DMS114 treated with DMSO at 0.1 percent for 48 hours (cell line): ENCODE results near the gene CCDC85A.

Source experiments
- DNase-seq: peaks from one replicate; lab custom pipeline; 2025; ENCODE audit not compliant: unreplicated experiment; lab: John Stamatoyannopoulos, UW

Gene CCDC85A

DNA sequence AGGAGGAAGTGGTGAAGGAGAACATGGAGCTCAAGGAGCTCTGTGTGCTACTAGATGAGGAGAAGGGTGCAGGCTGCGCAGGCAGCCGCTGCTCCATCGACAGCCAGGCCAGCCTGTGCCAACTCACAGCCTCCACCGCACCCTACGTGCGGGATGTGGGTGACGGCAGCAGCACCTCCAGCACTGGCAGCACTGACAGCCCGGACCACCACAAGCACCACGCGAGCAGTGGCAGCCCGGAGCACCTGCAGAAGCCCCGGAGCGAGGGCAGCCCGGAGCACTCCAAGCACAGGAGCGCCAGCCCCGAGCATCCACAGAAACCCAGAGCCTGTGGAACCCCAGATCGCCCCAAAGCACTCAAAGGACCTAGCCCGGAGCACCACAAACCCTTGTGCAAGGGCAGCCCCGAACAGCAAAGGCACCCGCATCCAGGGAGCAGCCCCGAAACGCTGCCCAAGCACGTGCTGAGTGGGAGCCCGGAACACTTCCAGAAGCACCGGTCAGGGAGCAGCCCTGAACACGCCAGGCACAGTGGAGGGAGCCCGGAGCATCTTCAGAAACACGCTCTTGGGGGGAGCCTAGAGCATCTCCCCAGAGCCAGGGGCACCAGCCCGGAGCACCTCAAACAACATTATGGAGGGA, 9.0 kb downstream of the CCDC85A start:
- DNase-seq: no peak

DNA sequence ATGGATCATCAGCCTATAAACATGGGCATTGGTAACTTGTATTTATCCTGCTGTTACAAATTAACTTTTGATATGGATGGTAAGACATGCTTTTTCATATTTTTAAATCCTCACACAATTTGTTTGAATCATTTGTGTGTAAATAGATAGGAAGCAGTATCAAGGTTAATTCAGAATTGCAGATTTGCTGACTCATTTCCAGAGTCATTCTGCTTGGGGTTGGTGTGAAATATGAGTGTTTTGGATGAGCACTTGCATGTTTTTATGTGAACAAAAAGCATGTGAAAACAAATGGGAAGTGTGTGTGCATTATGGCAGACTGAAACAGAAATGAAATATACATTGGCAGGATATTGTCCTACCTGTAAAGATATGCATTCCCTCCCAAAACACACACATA, 11.8 kb downstream of the CCDC85A start:
- DNase-seq: no peak

DNA sequence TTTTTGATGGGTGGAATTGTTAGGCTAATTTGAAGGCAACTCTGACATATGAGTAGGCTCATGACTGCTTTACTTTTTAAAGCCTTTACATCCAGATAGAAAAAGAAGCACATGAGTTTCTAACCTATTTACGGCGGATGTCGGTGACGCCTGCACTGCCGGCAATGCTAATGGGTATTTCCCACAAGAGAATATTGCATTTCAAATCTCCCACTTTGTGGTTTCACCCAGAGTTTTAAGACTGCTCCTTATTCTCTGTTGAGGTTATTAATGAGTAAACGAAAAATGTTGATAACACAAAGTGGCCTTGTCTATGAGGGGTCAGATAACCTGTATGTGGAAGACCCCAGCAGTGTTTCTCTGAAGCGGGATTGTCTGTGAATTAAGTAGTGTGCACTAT, 14.0 kb downstream of the CCDC85A start:
- no peak for DNase-seq

DNA sequence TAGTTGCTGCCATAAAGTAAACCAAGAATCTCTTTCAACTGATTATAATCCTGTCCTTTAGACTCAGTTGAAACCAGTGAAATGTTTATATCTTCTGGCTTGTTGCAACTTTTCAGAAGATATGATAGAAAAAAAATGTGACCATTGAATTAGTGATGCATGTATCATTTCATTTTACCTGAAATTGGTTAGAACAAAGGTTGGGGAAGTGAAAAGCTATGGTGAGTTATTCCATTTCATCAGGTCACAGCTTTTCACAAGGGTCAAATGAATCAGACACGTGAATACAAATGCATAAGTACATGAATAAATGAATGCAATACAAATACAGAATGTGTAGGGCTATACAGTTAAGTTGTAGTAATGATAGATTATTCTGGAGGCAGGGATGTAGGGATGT, 15.1 kb downstream of the CCDC85A start:
- DNase-seq: no peak

DNA sequence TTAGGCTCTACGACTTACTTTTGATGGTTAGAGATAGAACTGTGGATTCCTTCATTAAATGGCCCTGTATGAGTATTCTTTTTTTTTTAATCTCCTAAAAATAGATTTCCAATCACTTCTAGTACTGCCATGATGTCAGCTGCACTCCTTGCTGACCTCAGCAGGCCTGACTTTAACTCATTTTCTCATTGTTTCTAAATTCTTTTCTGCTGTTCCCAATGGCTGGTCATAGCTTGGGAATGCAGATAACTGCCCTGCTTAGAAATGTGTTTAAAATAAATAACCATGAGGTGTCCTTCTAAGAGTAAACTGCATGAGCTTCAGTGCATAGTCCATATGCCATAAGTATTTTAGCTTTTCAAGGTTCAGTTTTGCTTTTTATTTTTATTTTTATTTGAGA, 15.7 kb downstream of the CCDC85A start:
- no peak for DNase-seq

DNA sequence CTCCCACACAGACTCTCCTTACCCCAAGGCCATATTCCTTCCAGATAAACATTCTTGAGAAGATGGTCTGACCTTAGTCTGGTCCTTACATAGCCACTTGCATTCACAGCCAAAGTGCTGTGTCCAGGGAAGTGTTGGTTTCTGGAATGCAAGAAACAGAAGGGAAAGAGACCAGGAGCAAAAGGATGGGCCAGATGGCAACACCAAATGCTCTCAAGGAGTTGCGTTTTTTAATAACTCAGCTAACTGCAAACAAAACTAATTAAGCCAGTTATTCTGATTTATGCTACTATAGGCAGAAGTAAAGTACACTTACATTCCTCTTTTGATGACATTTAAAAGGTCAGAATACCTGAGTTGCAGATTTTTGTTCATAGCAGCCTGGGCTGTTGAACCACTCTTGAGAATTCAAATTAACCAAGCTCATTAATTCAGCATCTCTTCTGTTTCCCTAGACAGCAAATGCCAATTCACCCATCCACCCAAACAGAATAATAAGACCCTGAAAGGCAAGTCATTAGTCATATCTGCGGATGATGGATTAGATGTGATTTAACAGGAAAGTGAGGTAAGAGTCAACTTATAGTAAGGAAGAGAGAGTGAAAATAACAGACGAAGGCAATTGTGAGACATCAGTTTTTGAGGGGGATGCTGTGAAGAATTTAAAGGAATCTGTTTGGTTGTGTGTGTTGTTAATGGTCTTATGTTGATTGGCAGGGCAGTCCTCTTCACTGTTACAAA, 18.8 kb downstream of the CCDC85A start:
- DNase-seq: no peak

DNA sequence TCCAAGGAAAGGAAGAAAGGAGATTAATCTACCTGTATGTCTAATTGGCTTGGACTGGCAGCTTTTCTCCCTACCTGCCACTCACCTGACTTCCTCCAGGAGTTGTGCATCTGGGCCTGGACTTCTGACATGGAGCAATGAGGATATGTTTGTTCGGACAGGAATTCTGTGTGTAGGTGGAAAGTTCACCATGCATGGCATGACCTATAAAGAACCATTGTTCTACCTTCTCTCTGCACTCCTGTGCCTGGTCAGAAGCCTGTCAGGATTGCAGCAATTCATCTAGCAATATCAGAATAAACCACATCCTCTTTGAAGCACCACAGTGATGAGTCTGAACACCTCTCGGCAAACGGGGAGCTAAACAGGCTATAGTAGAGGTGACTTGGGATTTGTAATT, 20.8 kb downstream of the CCDC85A start:
- DNase-seq: no peak

DNA sequence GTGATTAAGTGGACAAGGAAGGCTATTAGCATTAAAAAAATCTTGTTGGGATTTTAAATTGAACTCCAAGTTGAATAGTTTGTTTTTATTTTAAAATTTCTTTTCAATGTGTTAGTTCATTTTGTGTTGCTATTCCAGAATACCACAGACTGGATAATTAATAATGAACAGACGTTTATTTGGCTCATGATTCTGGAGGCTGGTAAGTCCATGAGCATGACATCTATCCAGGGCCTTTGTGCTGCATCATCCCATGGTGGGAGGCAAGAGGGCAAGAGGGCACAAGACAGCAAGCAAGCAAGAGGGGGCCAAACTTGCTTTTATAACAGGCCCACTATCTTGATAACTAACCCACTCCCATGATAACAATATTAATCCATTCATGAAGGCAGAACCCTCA, 22.5 kb downstream of the CCDC85A start:
- DNase-seq: no peak

DNA sequence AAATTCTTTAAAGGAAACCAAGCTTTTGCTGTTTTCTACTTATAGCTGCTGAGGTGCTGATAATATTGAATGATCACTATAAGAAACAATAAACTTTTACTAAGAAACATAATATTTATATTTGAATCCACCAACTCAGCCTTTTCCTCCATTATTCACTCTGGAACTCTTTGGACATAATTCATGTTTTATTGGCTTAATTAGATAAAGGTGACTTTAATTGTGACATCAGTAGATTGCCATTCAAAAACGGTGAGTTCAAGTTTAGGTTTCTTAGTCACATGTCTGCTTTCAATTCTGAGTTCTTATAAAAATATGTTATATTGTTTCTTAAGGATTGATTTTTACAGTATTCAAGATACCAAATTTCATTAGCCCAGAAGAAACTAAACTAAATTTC, 24.0 kb downstream of the CCDC85A start:
- DNase-seq: no peak

DNA sequence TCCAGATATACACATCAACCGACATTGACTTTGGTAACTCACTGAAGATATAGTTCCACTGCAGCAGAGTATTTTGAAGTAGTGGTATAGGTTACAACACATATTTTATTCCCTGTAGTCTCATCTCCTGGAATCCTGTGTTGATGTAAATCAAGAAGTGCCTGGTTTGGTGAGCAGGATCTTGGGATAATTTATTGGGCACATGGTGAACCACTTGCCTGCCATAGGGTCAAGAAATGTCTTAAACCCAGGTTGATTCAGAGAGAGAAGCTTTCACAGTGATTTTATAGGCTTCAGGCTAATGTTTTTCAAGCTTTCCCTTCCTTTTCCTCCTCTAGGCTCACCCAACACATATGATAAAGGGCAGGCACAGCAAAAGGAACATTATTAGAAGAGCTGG, 24.6 kb downstream of the CCDC85A start:
- DNase-seq: no peak

DNA sequence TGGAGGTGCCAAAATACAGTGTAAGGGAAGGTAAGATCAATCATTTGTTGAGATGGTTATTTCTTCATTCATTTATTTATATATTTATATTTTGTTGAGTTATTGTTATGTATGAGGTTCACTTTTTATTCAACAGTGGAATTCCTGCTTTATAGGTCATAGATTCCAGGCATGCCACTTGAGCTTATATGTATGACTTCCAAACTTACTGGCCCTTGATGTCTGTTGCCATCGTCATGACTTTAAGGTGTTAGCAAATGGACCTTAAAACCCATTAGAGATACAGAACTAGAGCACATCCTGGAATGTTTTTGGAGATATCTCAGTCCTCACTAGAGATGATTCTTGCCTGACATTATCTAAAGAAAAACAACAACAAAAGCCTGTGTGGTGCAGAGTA, 25.9 kb downstream of the CCDC85A start:
- no peak for DNase-seq

DNA sequence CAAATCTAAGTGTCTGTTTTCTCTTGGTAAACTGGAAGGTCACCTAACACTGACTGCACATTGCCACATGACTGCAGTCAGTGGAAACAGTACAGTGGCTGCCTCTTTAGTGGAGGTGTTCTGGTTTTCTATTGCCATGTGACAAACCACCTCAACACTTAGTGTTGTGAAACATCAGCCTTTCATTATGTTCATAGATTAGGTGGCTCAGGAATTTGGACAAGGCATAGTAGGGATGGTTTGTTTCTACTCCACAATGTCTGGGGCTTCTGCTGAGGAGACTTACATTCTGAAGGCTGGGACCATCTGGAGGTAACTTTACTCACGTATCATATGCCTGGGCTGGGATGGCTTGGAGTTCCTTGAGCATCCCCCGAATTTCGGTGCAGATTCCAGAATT, 26.5 kb downstream of the CCDC85A start:
- no peak for DNase-seq

DNA sequence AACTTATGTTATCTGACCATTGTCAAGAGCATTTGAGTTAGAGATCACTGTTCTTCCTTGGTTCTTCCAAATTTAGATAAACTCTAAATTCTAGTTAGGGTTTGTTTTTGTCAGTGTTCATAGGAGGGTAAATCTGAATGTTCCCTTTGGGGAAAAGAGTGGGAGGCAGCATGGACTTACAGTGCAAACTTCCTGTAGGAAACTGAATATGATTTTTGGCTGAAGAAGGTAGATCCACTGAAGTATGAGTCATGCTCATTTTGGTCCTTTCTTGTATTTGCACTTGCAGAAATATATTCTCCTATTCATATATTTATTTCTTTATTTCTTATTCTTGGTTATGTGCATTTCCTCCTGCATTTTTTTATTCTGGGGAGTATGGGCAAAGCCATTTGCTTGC, 27.3 kb downstream of the CCDC85A start:
- no peak for DNase-seq

DNA sequence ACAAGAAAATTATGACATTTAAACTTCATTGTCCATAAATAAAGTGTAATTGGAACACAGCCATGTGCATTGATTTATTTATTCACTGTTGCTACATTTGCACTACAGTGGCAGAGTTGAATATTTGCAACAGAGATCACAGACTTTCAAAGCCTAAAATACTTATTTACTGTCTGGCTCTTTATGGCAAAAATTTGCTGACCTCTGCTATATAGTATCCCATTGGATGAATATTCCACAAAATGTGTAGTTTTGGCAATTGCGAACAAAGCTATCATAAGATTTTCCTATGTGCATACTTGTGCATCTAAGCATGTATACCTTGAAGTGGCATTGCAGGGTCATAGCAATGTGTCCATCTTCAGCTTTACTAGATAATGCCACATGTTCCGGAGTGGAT, 32.1 kb downstream of the CCDC85A start:
- no peak for DNase-seq

DNA sequence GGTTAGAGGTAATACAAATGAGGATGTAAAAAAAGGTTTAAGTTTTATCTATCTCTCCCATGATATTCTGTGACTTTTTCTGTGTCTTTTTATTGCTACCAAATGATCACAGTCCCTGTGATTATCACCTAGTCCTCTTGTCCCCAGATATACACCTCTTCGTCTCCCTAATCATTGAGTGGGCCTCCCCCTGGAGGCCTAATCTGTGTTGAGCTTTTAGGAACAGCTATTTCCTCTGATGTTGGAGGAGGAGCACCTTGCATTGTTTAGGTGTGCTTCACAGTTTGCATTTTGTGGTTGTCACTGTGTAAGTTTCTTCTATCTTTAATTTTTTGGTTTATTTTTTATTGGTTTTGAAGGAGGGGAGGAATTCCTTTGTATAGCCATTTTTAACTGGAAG, 33.3 kb downstream of the CCDC85A start:
- DNase-seq: no peak

DNA sequence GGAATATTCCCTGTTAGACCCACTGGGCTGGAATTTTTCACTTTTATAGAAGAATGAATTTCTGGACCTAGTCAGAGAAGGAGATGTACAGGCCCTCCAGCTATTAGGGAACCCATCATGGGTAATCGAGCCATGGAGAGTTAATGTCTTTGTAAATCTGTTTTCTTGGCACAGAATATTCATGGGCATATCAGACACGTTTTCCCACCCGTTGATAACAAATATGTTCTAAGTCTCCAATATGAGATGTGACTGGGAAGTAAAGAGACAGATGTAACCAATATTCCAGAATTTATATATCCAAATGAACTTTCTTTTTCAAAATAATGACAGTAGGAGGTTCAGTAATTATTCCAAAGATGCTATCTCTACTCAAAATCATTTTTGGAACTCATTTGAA, 38.7 kb downstream of the CCDC85A start:
- DNase-seq: no peak

DNA sequence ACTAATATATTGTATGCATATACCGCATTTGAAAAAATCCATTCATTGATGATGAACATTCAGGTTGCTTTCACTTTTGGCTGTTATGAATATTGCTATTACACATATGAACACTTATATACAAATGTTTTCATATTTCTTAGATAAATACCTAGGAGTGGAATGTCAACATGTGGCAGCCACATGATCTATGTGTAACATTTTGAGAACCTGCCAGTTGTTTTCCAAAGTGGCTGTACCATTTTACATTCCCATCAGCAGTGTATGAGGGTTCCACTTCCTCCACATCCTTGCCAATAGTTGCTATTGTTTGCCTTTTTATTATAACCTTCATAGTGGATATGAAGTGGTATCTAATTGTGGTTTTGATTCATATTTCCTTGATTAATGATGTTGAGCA, 40.5 kb downstream of the CCDC85A start:
- DNase-seq: no peak

DNA sequence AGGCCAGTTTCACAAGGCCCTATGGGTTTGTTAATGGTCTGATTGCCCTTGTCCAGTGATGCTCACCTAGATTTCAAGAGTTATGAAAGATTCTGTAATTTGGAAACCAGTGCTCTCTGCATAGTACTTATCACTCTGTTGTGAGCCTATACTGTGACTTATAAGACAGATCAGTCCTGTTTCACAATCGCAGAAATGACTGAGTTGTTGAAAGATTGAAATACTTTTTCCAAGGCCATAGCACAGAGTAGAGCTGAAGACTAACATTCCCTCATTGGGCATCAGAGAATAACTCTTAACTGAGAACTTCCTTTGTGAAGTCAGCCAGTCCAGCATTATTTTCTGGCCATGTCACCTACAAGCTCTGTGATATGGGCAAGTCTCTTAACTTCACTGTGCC, 44.0 kb downstream of the CCDC85A start:
- no peak for DNase-seq

DNA sequence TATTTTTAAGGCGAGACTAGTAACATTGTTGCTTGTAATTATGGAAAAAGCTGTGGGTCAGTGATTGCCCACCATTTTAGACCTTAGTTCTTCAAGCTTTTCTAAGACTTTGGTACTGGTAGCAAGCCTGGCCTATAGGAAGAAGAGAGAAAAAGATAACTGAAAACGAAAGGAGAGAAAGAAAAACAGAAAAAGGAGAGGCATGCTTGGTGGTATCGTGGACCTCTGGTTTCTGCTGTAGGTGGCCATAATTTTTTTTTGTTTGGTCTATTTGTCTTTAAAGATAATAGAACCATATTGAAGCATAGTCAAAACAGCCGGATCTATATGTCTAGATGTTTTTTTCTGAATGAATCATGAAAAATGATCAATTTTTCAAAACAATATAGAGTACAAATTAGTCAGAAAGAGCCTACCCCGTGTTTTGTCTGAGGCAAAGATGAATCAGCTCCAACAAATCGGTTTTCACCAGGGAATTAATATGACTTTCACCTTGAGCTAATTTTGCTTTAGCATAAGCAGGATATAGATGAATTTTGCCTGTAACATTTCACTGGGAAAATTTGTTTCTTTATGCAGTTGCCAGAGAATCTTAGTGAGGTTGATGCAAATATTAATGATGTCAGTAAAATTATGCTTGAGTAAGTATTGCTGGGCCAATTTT, 45.7 kb downstream of the CCDC85A start:
- DNase-seq: no peak

DNA sequence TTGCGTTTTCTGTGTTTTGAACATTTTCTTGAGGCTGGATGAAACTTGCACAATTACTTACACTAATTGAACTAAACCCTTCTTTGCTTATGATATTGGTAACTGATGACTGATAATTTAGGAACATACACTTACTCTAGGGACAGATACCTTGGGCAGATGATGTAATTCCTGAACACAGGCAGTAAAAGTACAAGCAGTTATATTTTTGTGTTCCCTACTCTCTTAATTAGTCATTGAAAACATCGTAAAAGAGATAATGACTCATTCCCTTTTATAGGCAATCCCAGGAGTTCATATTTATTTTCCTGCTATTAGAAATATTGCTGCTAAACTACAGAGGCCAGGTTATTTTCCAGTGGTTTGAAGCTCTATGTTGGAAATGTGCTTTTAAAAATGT, 46.4 kb downstream of the CCDC85A start:
- DNase-seq: no peak

DNA sequence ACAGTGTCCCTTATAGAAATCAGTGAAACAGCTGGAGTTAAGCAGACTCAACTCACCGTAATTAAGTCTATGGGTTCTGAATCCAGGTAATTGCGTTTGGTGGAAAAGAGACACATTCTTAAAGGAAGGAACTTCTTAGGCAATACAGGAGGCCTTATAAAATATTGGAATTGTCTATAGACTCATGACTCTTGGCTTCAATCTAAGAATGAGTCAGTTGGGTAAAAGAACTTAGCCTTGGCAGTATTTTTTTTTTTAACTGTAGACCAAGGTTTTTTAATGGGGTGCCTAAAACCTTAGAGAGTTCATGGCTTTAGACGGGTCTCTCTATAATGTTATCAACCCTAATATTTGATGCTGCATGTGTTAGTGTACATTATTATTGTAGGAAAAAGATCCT, 47.6 kb downstream of the CCDC85A start:
- no peak for DNase-seq

DNA sequence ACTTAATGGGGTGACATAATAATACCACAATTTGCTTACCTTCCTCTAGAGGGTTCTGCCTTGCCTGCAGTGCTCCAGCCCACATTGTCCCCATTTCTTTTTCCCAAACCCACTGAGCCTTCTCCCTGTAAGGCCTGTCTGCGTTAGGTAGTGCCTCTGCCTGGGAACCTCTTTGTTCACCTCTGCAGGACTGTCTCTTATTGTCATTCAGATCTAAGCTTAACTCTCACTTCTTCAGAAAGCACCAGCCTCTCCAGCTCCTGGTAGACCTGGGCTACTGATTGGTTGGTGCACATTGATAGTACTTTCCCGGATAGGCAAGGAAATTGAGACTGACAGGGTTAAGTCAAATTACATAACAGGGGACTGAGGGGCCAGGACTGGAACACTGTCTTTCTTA, 49.1 kb downstream of the CCDC85A start:
- no peak for DNase-seq

DNA sequence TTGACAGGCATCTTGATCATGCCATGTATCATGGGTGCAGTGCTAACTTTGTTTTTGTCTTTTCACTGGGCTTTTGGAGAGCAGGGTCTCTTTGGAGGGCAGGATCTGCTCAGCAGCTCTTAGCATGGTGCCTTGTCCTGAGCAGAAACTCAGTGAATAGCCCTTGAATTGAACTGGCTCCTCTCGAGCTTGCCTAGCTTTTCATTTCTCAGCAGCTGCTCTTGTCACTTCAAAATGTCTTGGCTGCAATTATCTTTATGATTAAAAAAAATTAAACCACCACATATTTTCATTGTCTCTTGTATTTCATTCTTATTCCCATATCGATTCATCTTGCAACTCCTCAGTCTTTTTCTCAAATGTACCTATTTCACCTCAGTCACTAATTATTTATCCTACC, 50.5 kb downstream of the CCDC85A start:
- no peak for DNase-seq
